Raji (cell line): Measurements from ENCODE around the gene INTS7.

Experiments used
- POLR2A ChIP-seq: IDR thresholded peaks from 2 replicates; pipeline ENCODE4 v1.6.1; 2011; ENCODE audit warnings: low read depth, low read length, control low read depth; ENCODE audit not compliant: insufficient read depth

The INTS7 gene

DNA sequence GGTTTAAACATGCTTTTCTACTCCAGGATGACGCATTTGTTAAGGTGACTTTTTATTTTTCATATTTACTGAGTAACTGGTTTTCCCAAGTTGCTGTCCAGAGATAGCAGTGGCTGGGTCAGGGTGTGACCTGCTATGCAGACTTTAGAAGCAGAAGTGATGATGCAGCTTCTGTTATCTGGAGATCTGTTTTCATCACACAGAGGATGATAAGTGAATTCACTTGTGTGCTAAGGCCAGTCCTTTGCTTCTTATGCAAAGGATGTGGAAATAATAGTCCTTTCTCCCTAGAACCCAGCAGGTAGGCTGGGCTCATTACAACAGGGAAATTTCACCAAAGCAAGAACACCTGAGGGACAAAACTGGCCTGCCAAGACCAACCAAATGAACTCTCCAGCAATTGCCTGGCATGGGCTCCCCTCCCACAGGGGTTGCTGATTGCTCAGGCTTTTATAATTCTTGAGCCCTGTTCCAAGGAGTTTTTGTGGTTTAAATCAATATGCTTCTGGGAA lies 107.0 kb downstream of the INTS7 start:
- no peak for TF ChIP-seq POLR2A

DNA sequence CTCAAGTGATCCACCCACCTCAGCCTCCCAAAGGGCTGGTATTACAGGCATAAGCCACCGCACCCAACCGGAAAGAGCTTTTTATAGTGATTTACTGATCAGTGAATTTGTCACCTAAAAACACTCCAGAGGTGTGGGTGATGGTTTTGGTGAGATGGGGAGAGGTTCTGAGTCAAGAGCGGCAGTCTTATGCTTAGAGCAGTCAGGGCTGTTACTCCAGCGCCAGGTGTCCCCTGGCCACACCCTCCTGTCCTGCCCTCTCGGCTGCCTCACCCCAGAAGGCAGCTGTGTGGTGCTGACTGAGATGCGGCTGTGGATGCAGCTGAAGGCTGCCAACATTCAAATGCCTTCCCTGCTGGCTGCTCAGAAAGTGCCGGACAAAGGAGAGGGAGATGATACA lies 110.3 kb downstream of the INTS7 start:
- no peak for TF ChIP-seq POLR2A

DNA sequence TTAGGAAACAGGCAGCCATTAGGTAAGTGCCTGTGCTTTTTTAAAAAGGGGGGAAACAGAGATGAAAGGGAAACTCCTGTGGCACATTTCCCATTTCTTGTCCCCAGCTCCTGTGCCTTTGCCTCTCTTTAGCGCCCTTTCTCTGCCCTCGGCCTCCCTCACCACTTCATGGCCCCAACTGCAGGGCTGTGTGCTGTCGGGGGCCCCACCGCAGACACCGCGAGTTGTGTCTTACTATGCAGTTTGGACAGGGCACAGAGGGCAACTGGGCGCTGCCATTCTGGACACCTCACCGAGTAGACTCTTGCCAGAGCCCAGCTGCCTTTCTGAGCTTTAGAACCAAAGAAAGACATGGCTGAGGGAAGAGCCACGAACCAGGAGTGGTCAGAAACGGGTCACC lies 111.1 kb downstream of the INTS7 start:
- TF ChIP-seq POLR2A: no peak

DNA sequence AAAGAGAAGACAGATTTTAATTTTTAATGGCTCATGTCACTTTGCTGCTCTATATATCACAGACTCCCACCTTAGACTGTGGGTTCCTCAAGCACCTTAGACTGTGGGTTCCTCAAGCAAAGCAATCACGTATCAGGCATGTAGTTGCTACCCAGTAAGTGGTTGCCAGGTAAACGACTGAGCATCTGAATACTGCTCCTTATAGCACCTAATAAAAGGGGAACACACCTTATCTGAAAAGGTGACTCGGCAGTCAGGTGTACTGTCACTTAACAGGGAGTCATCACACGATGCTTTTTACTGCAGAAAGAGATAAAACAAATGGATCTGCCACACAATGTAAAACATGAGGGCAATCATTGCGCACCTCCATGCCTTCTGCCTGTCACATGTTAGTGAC lies 112.3 kb downstream of the INTS7 start:
- no peak for TF ChIP-seq POLR2A

DNA sequence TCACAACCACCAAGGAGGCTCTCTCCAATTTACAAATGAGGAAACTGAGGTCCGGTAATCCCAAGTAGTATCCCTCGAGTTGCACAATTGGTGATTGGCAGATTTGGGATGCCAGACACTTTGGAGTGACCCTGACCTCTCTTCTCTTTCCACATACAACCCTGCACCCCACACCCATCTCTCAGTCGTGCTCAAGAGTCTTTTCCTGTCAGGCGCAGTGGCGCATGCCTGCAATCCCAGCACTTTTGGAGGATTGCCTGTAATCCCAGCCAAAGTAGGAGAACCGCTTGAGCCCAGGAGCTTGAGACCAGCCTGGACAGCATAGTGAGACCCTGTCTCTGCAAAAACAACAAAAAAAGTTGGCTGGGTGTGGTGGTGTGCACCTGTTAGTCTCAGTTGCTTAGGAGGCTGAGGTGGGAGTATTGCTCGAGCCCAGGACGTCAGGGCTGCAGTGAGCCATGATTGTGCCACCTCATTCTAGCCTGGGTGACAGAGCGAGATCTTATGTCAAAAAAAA lies 113.7 kb downstream of the INTS7 start:
- no peak for TF ChIP-seq POLR2A

DNA sequence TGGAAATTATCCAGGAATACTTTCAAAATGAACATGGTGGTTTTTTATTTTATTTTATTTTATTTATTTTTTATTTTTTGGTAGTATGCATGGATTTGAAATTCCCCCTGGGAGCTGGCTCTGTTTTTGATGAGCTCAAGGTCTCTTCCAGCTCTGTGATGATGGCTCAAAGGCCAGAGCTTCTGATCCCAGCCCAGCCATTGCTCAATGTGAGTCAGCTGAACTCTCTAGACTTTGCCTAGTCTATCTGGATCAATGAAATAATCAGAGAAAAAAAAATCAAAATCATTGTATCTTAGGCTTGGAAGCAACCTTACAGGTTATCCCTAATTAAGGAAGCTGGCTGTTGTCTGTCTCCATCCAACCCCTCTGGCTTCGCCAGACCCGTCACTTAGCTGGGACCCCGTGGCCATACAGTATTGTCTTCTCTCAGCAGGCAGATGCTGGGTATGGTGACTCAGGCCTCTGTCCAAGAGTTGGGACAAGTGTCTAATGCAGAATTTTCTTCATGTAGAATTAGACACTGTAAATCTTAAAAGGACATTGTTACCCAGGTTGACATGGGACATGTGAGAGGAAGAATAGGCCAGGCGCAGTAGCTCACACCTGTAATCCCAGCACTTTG lies 114.6 kb downstream of the INTS7 start:
- no peak for TF ChIP-seq POLR2A

DNA sequence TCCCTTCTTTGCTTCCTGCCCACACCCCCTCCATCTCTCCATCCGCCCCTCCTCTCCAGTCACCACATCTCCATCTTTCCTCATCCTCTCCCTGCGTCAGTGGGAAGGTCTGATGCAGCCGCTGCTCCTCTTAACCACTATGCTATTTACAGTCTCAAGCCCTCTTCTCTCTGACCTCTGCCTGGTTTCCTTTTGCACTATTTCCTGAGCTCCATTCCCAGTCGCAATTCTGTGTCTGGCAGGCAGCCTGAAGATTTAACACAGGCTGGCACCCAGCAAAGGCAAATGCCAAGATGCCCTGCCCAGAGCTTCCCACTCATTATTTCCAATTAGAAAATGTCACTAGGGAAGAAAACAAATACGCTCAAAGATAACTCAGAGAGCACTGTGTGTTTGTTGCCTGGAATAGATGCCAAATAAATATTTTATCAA lies 115.2 kb downstream of the INTS7 start:
- no peak for TF ChIP-seq POLR2A

DNA sequence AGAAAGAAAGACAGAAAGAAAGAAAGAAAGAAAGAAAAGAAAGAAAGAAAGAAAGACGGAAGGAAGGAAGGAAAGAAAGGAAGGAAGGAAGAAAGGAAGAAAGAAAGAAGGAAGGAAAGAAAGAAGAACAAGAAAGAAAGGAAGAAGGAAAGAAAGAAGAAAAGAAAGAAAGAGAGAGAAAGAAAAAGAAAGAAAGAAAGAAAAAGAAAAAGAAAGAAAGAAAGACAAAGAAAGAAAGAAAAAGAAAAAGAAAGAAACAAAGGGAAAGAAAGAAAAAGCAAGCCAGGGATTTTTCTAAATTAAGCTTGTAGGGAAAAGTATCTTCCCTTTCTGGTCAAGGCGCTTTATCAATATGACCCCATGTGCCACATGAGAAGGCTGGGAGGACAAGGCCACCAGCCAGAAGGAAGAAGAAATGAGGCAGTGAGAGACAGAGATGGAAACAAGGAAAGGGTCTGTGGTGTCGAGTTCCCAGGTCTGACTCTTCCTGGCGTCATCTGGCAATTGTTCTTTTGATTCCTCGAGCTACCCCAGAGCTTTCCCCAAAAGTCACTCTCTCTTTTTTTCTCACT lies 116.4 kb downstream of the INTS7 start:
- TF ChIP-seq POLR2A: no peak

DNA sequence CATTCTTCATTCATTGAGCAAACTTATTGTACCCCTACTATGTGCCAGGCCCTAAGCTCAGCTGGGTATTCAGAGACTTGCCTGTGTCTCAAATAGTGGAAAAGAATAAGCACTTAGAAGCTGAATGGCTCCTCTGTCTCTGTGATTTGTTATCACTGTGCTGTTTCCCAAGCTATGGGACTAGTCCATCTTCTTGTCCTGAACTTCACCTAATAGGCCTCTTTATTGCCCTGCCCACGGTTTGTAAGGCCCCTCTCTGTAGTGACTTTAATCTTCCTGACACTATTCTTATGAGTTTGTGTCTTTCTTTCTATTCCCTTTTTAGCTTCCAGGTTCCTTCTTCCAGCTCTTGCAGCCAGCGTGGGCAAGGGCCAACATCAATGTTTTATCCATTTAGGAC lies 119.4 kb downstream of the INTS7 start:
- no peak for TF ChIP-seq POLR2A

DNA sequence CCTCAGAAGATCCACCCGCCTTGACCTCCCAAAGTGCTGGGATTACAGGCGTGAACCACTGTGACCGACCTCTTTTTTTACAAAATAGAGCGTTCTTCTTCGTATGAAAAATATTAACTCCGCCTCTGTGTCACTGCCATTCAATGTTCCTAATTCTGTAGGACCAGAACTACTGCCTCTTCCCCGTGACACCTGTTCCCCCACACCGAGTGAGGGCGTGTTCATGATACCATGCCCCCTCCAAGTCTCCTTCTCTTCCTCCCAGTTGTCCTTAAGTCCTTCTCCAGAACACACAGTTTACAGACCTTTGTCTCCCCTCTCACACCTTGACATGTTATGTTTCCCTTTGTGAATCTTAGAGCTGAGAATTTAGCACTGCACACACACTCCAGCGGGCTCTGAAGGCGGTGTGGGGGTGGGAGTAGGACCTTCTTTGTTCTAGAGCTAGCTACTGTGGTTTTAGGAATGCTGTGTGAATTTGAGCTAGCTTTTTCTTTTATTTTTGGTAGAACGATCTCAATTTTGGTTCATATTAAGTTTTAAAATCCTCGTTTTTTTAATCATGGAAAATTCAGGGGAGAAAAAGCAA lies 122.4 kb downstream of the INTS7 start:
- no peak for TF ChIP-seq POLR2A

DNA sequence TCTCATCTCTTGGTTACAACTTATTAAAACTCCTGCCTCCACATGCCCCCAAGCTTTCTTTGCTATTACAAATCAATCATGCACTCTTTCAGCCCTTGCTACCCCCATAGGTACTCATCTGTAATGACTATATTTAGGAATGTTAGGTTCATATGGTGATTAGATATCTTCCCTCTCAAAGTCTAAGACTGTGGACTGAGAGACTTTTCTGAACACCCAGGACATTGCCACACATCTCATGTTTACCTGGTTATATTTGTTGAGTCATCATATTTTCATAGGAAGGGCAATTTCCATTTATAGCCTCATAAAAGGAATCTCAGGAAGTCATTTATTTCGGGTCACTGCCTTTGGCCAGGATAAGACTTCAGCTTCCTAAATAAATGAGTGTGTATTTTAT lies 123.3 kb downstream of the INTS7 start:
- no peak for TF ChIP-seq POLR2A

DNA sequence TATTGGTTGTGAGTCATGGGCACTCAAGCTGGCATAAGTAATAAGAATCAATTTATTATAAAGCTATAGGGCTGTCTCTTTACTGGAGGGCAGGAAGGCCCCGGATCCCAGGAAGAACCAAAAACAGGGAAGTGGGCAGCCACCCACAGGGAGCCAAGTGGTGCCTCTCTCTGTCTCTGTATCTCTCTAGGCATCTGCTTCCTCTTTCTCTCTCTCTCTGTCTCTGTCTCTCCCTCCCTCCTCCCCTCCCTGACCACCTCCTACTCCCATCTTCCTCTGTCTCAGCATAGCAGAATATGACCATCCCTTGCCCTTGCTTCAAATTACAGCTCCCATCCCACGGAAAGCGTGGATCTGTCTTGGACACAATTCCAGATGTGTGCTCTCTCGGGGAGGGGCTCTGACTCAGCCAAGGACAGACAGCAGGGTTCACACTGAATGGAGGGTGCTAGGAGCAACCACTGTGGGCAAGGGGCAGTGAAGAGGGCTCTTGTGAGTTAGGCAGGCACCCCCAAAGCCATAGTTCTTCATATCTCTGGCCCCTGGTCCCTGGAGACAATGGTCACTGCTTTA lies 124.4 kb downstream of the INTS7 start:
- no peak for TF ChIP-seq POLR2A

DNA sequence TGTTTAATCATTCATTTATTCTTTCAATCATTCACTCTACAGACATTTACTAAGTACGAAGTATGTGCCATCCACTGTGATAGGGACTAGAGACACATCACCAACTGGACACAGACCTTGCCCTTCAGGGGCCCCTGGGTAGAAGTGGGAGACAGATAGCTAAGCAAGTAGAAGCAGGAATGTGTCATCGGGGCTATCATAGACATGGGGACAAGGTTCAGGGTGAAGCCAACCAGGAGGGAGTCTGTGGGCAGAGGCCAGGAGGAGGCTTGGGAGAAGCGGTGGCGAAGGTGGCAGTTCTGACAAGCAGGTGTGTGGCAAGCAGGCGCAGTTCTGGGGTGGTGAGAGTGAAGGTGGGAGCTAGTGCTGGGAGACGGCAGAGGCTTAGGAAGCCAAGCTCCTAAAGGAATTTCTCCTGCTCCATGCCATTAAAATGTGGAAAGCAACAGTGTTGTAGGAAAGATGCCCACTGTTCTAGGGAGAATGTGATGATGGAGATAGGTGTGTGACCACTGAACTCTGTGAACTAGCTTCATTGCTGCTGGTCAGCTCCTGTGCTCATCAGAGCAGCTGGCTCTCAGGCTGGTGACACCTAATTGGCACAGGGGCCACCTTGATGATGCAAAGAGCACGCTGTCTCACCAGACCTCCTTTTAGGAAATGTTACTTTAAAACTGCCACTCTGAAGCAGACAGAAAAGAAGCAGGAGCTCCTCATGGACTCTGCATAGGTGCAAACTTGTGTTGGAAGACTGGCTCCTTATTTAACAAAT lies 125.1 kb downstream of the INTS7 start:
- no peak for TF ChIP-seq POLR2A

DNA sequence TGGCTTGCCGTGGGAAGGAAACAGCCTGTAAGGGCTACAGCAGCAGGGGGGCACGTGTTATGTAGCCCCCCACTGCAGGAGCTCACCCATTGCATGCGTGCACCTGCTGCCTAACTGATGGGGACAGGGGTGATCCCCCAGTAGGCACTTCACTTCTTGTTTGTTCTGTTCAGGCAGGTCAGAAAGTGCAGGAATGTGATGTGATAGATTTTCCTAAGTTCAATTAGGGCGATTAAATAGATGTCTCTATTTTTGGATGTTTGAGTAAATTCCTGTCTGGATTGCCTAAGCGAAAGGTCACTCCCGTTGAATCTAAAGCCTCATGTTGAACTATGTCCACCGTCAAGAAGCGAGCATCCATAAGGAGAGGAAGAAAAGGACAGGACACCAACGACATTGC lies 126.0 kb downstream of the INTS7 start:
- no peak for TF ChIP-seq POLR2A

DNA sequence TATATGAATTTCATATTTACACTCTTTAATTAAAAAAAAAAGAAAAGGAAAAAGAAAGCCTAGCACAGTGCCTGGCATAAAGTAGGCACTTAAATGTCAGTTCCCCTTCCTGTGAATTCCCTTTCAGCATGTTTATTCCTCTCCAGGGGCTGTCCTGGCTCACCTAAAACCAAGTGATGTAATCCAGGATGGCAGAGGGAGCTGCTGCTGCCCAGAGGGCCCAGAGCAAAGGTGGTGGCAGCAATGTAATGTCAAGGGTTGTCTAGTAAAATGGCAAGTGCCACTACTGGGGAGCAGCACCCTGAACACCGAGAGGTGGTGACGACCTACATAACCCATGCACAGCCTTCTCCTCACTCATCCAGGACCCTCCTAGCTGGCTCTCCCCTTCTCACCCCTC lies 126.4 kb downstream of the INTS7 start:
- TF ChIP-seq POLR2A: no peak

DNA sequence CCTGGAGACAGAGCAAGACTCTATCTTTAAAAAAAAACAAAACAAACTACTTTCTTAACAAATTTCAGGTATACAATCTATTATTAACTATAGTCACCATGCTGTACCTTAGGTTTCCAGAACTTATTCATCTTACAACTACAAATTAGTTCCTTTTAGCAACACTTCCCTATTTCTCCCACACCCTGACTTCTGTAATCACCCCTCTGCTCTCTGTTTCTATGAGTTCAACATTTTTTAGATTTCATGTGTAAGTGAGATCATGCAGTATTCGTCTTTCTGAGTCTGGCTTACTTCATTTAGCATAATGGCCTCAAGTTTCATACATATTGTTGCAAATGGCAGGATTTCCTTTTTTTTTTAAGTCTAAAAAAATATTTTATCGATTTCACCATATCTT lies 126.9 kb downstream of the INTS7 start:
- no peak for TF ChIP-seq POLR2A
